ENCODE data around the gene MESP1. TPM values are rescaled to one million over a fixed set of nuclear protein-coding genes. Genes with fewer than 3 reads are reported as not detected.

The MESP1 gene
- polyA plus RNA-seq, 1 donor from 2014 or later, result 4.8 TPM

DNA sequence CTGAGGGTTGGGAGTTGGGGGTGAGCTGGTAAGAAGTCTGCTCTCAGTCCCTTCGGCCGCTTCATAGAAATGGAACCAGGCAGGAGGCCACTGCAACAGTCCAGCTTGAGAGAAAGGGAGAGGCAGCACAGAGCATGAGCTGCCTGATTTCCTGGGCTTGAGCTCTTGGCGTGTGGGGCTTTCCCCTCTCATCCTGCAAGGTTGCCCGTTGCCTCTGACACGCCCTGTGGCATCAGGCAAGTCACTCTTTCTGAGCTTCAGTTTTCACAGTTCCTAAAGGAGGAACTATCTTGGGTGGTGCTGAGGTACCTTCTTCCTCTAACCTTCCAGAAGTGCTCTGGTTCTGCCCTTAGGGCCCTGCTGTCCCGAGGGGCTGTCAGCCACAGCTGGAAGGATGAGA lies 30.0 kb upstream of the MESP1 start:
- Histone ChIP-seq H3K4me3 (ENCODE audit: low read length) (no peak overlapping the region), H2AFZ (ENCODE audit: low read depth, low read length) (no peak overlapping the region), H3K4me2 (ENCODE audit: low read length) (no peak overlapping the region), H3K9ac (ENCODE audit: low read length) (no peak overlapping the region), H3K27ac (ENCODE audit: low read length) (no peak overlapping the region), H3K9me2 (ENCODE audit: insufficient read depth, low read length) (no peaks in the 10 kb centered on the region), H4K20me1 (ENCODE audit: insufficient read depth) (no peaks in the 10 kb centered on the region), H3K79me2 (replicated peaks; ENCODE audit: insufficient read depth, low read length) (no peaks in the 10 kb centered on the region), H3K27me3 (ENCODE audit: insufficient read depth, low read depth, low read length) (peaks cover 3% of the 10 kb centered on the region), H3K9me3 (ENCODE audit: low read length) (no peaks in the 10 kb centered on the region), H3K36me3 (ENCODE audit: insufficient read depth, low read length) (no peaks in the 10 kb centered on the region), H3F3A (ENCODE audit: insufficient read depth, low read length, poor library complexity, severe bottlenecking) (no peaks in the 10 kb centered on the region)
- TF ChIP-seq RAD21 (conservative IDR thresholded peaks at IDR 0.05), result no peak
- no peak for TF ChIP-seq MXI1 (conservative IDR thresholded peaks at IDR 0.05; ENCODE audit: poor library complexity, severe bottlenecking)
- no peak for TF ChIP-seq SMC3 (conservative IDR thresholded peaks at IDR 0.05; ENCODE audit: poor library complexity)
- no peak for TF ChIP-seq REST (IDR thresholded peaks at IDR 0.05; ENCODE audit: borderline replicate concordance)

- no peak overlapping the region for H2AFZ ChIP-seq (ENCODE audit: low read depth, low read length)
- H3K79me2 ChIP-seq (replicated peaks; ENCODE audit: insufficient read depth, low read length), result no peaks in the 10 kb centered on the region
- no peak overlapping the region for H3K4me3 ChIP-seq (ENCODE audit: low read length)
- no peaks in the 10 kb centered on the region for H3K9me3 ChIP-seq (ENCODE audit: low read length)
- TF ChIP-seq REST (IDR thresholded peaks at IDR 0.05; ENCODE audit: borderline replicate concordance) (no peak), MXI1 (conservative IDR thresholded peaks at IDR 0.05; ENCODE audit: poor library complexity, severe bottlenecking) (no peak), POLR2AphosphoS5 (IDR thresholded peaks at IDR 0.05) (no peak), TAF1 (IDR thresholded peaks at IDR 0.05; ENCODE audit: low read depth) (no peak), SMC3 (conservative IDR thresholded peaks at IDR 0.05; ENCODE audit: poor library complexity) (no peak), RAD21 (conservative IDR thresholded peaks at IDR 0.05) (no peak), CTCF (IDR thresholded peaks at IDR 0.05; ENCODE audit: poor library complexity, severe bottlenecking) (no peak), EZH2 (IDR thresholded peaks at IDR 0.05; ENCODE audit: borderline replicate concordance, insufficient read depth, low read length, poor library complexity, severe bottlenecking) (no peak), EP300 (conservative IDR thresholded peaks at IDR 0.05; ENCODE audit: poor library complexity, severe bottlenecking) (no peak)
- no peak overlapping the region for H3K27ac ChIP-seq (ENCODE audit: low read length)
- no peak overlapping the region for H3K9ac ChIP-seq (ENCODE audit: low read length)
- no peaks in the 10 kb centered on the region for H3K36me3 ChIP-seq (ENCODE audit: insufficient read depth, low read length)
- no peaks in the 10 kb centered on the region for H3K9me2 ChIP-seq (ENCODE audit: insufficient read depth, low read length)
- no peaks in the 10 kb centered on the region for H3F3A ChIP-seq (ENCODE audit: insufficient read depth, low read length, poor library complexity, severe bottlenecking)
- H3K27me3 ChIP-seq (ENCODE audit: insufficient read depth, low read depth, low read length), result peaks cover 3% of the 10 kb centered on the region
- no peaks in the 10 kb centered on the region for H4K20me1 ChIP-seq (ENCODE audit: insufficient read depth)
- no peak overlapping the region for H3K4me2 ChIP-seq (ENCODE audit: low read length)
Measured at GRCh38 chr15:89780601-89781000, 29.6 kb upstream of the MESP1 start.

Data from neural cell (in vitro differentiated cells).